ENCODE results near the gene LIME1. TPM values are rescaled to one million over a fixed set of nuclear protein-coding genes. Genes with fewer than 3 reads are reported as not detected.

The LIME1 gene
- total RNA-seq, 1 experiment from 2014 or later = 4.5 TPM

DNA sequence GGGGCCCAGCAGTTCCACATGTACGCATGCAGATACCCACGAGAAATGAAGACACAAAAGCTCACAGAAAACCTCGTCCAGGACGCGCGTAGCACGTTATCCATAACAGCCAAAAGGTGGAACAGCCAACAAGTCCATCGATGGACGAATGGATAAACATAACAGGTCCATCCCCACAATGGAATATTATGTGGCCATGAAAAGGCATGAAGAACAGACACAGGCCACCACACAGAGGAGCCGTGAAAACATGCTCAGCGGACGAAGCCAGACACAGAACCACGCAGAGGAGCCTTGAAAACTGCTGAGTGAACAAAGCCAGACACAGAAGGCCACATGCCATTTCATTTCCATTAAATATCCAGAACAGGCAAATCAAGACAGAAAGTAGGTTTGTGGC, 41.1 kb downstream of the LIME1 start:
- ChIA-PET CTCF (no interaction called here), POLR2A (no interaction called here)
- Mint-ChIP-seq H3K27me3 (ENCODE audit: low read depth) (peaks cover 4% of the 10 kb centered on the region; the same call in 1 of the 2 replicates), H3K36me3 (peaks cover 16% of the 10 kb centered on the region), H3K4me3 (no peak overlapping the region), H3K27ac (no peak overlapping the region), H3K9me3 (peaks cover 20% of the 10 kb centered on the region), H3K4me1 (peaks cover 14% of the 10 kb centered on the region)
- TF ChIP-seq TEAD4 (CRISPR knock-in tag; IDR thresholded peaks at IDR 0.05) = no peak
- TF ChIP-seq, protein P1, sequence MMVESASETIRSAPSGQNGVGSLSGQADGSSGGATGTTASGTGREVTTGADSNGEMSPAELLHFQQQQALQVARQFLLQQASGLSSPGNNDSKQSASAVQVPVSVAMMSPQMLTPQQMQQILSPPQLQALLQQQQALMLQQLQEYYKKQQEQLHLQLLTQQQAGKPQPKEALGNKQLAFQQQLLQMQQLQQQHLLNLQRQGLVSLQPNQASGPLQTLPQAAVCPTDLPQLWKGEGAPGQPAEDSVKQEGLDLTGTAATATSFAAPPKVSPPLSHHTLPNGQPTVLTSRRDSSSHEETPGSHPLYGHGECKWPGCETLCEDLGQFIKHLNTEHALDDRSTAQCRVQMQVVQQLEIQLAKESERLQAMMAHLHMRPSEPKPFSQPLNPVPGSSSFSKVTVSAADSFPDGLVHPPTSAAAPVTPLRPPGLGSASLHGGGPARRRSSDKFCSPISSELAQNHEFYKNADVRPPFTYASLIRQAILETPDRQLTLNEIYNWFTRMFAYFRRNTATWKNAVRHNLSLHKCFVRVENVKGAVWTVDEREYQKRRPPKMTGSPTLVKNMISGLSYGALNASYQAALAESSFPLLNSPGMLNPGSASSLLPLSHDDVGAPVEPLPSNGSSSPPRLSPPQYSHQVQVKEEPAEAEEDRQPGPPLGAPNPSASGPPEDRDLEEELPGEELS (CRISPR knock-in tag; IDR thresholded peaks at IDR 0.05) = no peak
- TF ChIP-seq SMAD4 (CRISPR knock-in tag; IDR thresholded peaks at IDR 0.05) = no peak
- TF ChIP-seq ZBTB21 (CRISPR knock-in tag; IDR thresholded peaks at IDR 0.05; ENCODE audit: borderline replicate concordance) = no peak
- TF ChIP-seq, protein P2, sequence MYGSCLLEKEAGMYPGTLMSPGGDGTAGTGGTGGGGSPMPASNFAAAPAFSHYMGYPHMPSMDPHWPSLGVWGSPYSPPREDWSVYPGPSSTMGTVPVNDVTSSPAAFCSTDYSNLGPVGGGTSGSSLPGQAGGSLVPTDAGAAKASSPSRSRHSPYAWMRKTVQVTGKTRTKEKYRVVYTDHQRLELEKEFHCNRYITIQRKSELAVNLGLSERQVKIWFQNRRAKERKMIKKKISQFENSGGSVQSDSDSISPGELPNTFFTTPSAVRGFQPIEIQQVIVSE (CRISPR knock-in tag; IDR thresholded peaks at IDR 0.05; ENCODE audit: borderline replicate concordance) = no peak
- TF ChIP-seq GABPB1 (CRISPR knock-in tag; IDR thresholded peaks at IDR 0.05) = no peak
- no peak for TF ChIP-seq SOX15 (CRISPR knock-in tag; IDR thresholded peaks at IDR 0.05)
- TF ChIP-seq GRHL2 (CRISPR knock-in tag; IDR thresholded peaks at IDR 0.05; ENCODE audit: insufficient replicate concordance, severe bottlenecking) = no peak
- no peak for TF ChIP-seq NR3C1 (CRISPR knock-in tag; conservative IDR thresholded peaks at IDR 0.05; ENCODE audit: low read depth)
- TF ChIP-seq ATF1 (CRISPR knock-in tag; IDR thresholded peaks at IDR 0.05) = no peak
- TF ChIP-seq GTF2I (CRISPR knock-in tag; conservative IDR thresholded peaks at IDR 0.05) = no peak
- no peak for TF ChIP-seq NR1H2 (CRISPR knock-in tag; IDR thresholded peaks at IDR 0.05)
- no peak for TF ChIP-seq HMGA2 (CRISPR knock-in tag; IDR thresholded peaks at IDR 0.05)
- no peak for TF ChIP-seq EMX1 (CRISPR knock-in tag; IDR thresholded peaks at IDR 0.05)
- TF ChIP-seq KAT7 (CRISPR knock-in tag; IDR thresholded peaks at IDR 0.05; ENCODE audit: borderline replicate concordance) = no peak
- DNase-seq (ENCODE audit: low spot score) (no peak), ATAC-seq (no peak)

DNA sequence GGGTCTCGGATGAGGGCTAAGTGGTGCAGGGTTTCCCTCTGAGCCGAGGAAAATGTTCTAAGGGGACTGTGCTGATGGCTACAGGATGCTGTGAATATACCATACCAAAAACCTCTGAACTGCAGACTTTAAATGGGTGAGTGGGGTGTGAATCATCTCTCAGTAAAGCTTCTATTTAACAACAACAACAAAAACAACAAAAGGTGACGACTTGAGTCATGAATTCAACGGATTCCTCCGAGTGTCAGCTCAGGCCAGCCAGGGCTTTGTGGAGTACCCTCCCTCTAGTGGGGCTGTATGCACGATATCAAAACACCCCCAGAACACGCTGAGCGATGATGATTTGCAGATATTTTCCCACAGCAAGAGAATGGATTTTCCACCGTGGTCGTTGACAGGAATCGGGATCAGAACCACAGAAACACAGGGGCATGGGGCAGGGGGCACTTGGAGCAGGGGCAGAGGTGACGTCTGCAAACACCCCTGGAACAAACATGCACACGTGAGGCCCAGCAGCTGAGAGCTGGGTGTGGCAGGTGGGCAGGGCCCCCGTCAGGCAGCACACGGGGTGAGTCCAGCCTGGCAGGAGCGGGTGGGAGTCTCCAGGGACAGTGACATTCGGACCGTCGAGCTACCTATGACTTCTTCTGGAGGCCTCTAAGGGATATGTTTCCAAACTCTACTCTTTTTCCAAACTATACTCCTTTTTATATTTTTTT, 41.7 kb downstream of the LIME1 start:
- H3K27ac Mint-ChIP-seq = no peak overlapping the region
- ChIA-PET POLR2A (no interaction called here), CTCF (no interaction called here)
- no peak for DNase-seq (ENCODE audit: low spot score)
- peaks cover 16% of the 10 kb centered on the region for H3K36me3 Mint-ChIP-seq
- TF ChIP-seq ZNF138 (CRISPR knock-in tag; conservative IDR thresholded peaks at IDR 0.05) (no peak), SOX15 (CRISPR knock-in tag; IDR thresholded peaks at IDR 0.05) (no peak), NFYB (CRISPR knock-in tag; conservative IDR thresholded peaks at IDR 0.05; ENCODE audit: low read depth) (no peak)
- peaks cover 4% of the 10 kb centered on the region; the same call in 1 of the 2 replicates for H3K27me3 Mint-ChIP-seq (ENCODE audit: low read depth)
- H3K9me3 Mint-ChIP-seq = peaks cover 20% of the 10 kb centered on the region
- no peak overlapping the region for H3K4me3 Mint-ChIP-seq
- peaks cover 14% of the 10 kb centered on the region for H3K4me1 Mint-ChIP-seq
- ATAC-seq = no peak

DNA sequence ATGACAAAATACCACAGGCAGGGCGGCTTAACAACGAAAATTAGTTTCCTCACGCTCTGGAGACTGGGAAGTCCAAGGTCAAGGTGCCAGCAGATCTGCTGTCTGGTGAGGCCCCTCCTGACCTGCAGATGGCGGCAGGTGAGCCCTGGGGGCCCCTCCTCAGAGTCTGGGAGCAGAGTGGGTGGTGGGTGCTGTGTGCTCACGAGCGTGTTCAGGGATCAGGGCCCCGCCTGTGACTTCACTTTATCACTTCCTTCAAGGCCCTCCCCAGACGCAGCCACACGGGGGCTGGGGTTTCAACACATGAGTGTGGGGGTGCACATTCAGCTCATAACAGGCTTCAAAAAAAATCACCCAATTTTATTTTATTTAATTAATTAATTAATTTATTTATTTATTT, 42.4 kb downstream of the LIME1 start:
- DNase-seq (ENCODE audit: low spot score) = no peak
- ChIA-PET CTCF (interaction anchor here (1.1 kb wide), 1 partner anchor 86 kb away, joined by 3 read pairs; the partner anchor contains the start of gene TPD52L2), POLR2A (no interaction called here)
- ATAC-seq = no peak
- peaks cover 14% of the 10 kb centered on the region for H3K4me1 Mint-ChIP-seq
- H3K4me3 Mint-ChIP-seq = no peak overlapping the region
- no peak overlapping the region for H3K27ac Mint-ChIP-seq
- peaks cover 4% of the 10 kb centered on the region; the same call in 1 of the 2 replicates for H3K27me3 Mint-ChIP-seq (ENCODE audit: low read depth)
- peaks cover 16% of the 10 kb centered on the region for H3K36me3 Mint-ChIP-seq
- H3K9me3 Mint-ChIP-seq = peaks cover 20% of the 10 kb centered on the region
- TF ChIP-seq, protein P3, sequence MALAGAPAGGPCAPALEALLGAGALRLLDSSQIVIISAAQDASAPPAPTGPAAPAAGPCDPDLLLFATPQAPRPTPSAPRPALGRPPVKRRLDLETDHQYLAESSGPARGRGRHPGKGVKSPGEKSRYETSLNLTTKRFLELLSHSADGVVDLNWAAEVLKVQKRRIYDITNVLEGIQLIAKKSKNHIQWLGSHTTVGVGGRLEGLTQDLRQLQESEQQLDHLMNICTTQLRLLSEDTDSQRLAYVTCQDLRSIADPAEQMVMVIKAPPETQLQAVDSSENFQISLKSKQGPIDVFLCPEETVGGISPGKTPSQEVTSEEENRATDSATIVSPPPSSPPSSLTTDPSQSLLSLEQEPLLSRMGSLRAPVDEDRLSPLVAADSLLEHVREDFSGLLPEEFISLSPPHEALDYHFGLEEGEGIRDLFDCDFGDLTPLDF (CRISPR knock-in tag; IDR thresholded peaks at IDR 0.05) = no peak
- TF ChIP-seq NR2C2 (CRISPR knock-in tag; IDR thresholded peaks at IDR 0.05) (no peak), CREM (CRISPR knock-in tag; IDR thresholded peaks at IDR 0.05) (no peak), ZNF121 (CRISPR knock-in tag; IDR thresholded peaks at IDR 0.05) (no peak), FOXK1 (CRISPR knock-in tag; IDR thresholded peaks at IDR 0.05) (no peak), CBFB (CRISPR knock-in tag; IDR thresholded peaks at IDR 0.05; ENCODE audit: low read depth) (no peak), TCF7 (CRISPR knock-in tag; IDR thresholded peaks at IDR 0.05; ENCODE audit: low read depth) (no peak), ESRRA (CRISPR knock-in tag; IDR thresholded peaks at IDR 0.05; ENCODE audit: borderline replicate concordance) (no peak)
- TF ChIP-seq, protein P4, sequence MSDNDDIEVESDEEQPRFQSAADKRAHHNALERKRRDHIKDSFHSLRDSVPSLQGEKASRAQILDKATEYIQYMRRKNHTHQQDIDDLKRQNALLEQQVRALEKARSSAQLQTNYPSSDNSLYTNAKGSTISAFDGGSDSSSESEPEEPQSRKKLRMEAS (CRISPR knock-in tag; IDR thresholded peaks at IDR 0.05) = no peak
- TF ChIP-seq, protein P1 (CRISPR knock-in tag; IDR thresholded peaks at IDR 0.05) = no peak

Measured in WTC11 (cell line).